ENCODE results near the gene ELF3. TPM values are rescaled to one million over a fixed set of nuclear protein-coding genes. Genes with fewer than 3 reads are reported as not detected.

The ELF3 gene
- polyA plus RNA-seq, 1 donor from 2014 or later, result 0.26 TPM

GRCh38 chr1:202036595-202037387, 26.4 kb downstream of the ELF3 start:
- Histone ChIP-seq H2AFZ (ENCODE audit: low read depth, low read length) (no peak overlapping the region), H3K27me3 (ENCODE audit: insufficient read depth, low read depth, low read length) (no peaks in the 10 kb centered on the region), H3K27ac (ENCODE audit: low read length) (no peak overlapping the region), H3K36me3 (ENCODE audit: insufficient read depth, low read length) (no peaks in the 10 kb centered on the region), H3K9ac (ENCODE audit: low read length) (no peak overlapping the region), H4K20me1 (ENCODE audit: insufficient read depth) (no peaks in the 10 kb centered on the region), H3K4me3 (ENCODE audit: low read length) (no peak overlapping the region), H3F3A (ENCODE audit: insufficient read depth, low read length, poor library complexity, severe bottlenecking) (no peaks in the 10 kb centered on the region), H3K4me2 (ENCODE audit: low read length) (no peak overlapping the region), H3K9me3 (ENCODE audit: low read length) (no peaks in the 10 kb centered on the region), H3K79me2 (replicated peaks; ENCODE audit: insufficient read depth, low read length) (no peaks in the 10 kb centered on the region), H3K9me2 (ENCODE audit: insufficient read depth, low read length) (no peaks in the 10 kb centered on the region)
- TF ChIP-seq SMC3 (conservative IDR thresholded peaks at IDR 0.05; ENCODE audit: poor library complexity), result no peak

- Histone ChIP-seq H3K27me3 (ENCODE audit: insufficient read depth, low read depth, low read length) (no peaks in the 10 kb centered on the region), H3F3A (ENCODE audit: insufficient read depth, low read length, poor library complexity, severe bottlenecking) (no peaks in the 10 kb centered on the region), H3K36me3 (ENCODE audit: insufficient read depth, low read length) (no peaks in the 10 kb centered on the region), H3K4me2 (ENCODE audit: low read length) (no peak overlapping the region), H3K79me2 (replicated peaks; ENCODE audit: insufficient read depth, low read length) (no peaks in the 10 kb centered on the region), H3K4me3 (ENCODE audit: low read length) (no peak overlapping the region), H3K9ac (ENCODE audit: low read length) (no peak overlapping the region), H4K20me1 (ENCODE audit: insufficient read depth) (no peaks in the 10 kb centered on the region), H3K9me2 (ENCODE audit: insufficient read depth, low read length) (no peaks in the 10 kb centered on the region), H2AFZ (ENCODE audit: low read depth, low read length) (no peak overlapping the region), H3K27ac (ENCODE audit: low read length) (no peak overlapping the region), H3K9me3 (ENCODE audit: low read length) (no peaks in the 10 kb centered on the region)
- TF ChIP-seq EZH2 (IDR thresholded peaks at IDR 0.05; ENCODE audit: borderline replicate concordance, insufficient read depth, low read length, poor library complexity, severe bottlenecking) (no peak), POLR2AphosphoS5 (IDR thresholded peaks at IDR 0.05) (no peak), REST (IDR thresholded peaks at IDR 0.05; ENCODE audit: borderline replicate concordance) (no peak), SMC3 (conservative IDR thresholded peaks at IDR 0.05; ENCODE audit: poor library complexity) (no peak), MXI1 (conservative IDR thresholded peaks at IDR 0.05; ENCODE audit: poor library complexity, severe bottlenecking) (no peak), CTCF (IDR thresholded peaks at IDR 0.05; ENCODE audit: poor library complexity, severe bottlenecking) (no peak), EP300 (conservative IDR thresholded peaks at IDR 0.05; ENCODE audit: poor library complexity, severe bottlenecking) (no peak)
Measured at GRCh38 chr1:202037706-202038296, 27.4 kb downstream of the ELF3 start.

All from neural cell (in vitro differentiated cells).